GM18870 (cell line): ENCODE results near the gene MRPL21.

Experiments used
- ATAC-seq: cut with Tn5 transposase; IDR thresholded peaks from one replicate; pipeline ENCODE4 v1.9.1; 2021; ENCODE audit warnings: moderate library complexity; ENCODE audit not compliant: unreplicated experiment

MRPL21 gene

GRCh38 chr11:68903288-68904247 lies at the start of gene MRPL21, which contains the start of gene IGHMBP2:
Gene MRPL21, minus strand, starts transcription at chr11:68903832. Its CDS starts 22 bp downstream, at chr11:68903810.
Gene IGHMBP2, plus strand, starts transcription at chr11:68903891. Its CDS starts 62 bp downstream, at chr11:68903953.
- ATAC-seq, result peak; percentile 75

- ATAC-seq, result no peak
These were observed 47.1 kb upstream of the MRPL21 start for GRCh38 chr11:68950762-68951161.

GRCh38 chr11:68950270-68950669 lies 46.6 kb upstream of the MRPL21 start:
- no peak for ATAC-seq

DNA sequence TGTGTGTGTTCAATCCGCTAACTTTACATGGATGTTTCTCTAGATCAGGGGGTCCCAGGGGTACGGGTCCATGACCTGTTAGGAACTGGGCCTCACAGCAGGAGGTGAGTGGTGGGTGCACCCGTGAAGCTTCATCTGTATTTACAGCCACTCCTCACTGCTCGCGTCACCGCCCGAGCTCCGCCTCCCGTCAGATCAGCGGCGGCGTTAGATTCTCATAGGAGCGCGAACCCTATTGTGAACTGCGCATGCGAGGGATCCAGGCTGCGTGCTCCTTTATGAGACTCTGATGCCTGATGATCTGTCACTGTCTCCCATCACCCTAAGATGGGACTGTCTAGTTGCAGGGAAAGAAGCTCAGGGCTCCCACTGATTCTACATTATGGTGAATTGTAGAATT lies 45.3 kb upstream of the MRPL21 start:
- no peak for ATAC-seq

- ATAC-seq, result no peak
These were observed 44.9 kb upstream of the MRPL21 start for GRCh38 chr11:68948496-68948895.

DNA sequence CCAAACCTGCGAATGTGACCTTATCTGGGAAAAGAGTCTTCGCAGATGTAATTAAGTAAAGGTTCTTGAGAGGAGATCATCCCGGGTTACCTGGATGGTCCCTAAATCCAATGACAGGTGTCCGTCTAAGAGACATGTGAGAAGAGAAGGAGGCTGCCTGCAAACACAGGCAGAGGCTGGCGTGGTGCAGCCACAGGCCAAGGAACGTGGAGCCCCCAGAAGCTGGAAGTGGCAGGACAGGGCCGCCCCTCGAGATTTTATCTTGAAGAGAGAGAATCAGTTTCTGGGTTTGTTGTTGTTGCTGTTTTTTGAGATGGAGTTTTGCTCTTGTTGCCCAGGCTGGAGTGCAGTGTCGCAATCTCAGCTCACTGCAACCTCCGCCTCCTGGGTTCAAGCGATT lies 43.5 kb upstream of the MRPL21 start:
- no peak for ATAC-seq

DNA sequence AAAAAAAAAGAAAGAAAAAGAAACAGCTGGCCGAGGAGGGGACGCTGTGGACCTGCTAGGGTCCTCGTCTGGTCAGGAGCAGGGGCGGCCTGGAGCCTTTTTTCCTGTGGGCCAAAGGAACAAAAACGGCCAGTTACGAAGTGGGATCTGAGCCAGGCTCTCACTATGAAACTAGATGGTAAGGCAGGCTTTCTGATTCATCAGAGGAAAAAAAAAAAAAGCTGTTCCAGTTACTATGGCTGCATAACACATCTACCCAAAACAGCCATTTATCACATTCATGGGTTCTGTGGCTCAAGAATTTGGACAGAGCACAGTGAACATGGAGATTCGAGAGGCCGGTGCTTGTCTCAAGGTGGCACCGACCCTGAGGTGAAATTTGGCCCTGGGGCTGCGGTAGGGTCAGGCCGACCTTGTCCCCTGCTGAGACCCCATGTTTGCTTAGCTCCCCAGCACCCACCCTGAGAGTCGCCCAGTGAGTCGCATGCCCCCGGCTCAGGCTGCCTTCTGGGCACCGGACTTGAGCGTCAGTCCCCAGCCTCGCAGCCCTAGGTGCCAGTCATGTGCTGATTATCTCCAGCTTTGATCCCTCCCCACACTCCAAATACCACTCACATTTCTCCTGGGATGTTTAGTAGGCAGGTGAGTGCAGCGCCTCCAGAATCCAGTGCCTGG lies 42.9 kb upstream of the MRPL21 start:
- ATAC-seq, result no peak

- ATAC-seq, result no peak
These were observed 39.2 kb upstream of the MRPL21 start for GRCh38 chr11:68942751-68943271.

GRCh38 chr11:68942095-68942620 lies 38.5 kb upstream of the MRPL21 start:
- ATAC-seq, result no peak

- ATAC-seq, result no peak
These were observed 37.9 kb upstream of the MRPL21 start for GRCh38 chr11:68941324-68942094.

GRCh38 chr11:68940651-68941323 lies 37.2 kb upstream of the MRPL21 start:
- ATAC-seq, result no peak

- ATAC-seq, result no peak
These were observed 36.2 kb upstream of the MRPL21 start for GRCh38 chr11:68939583-68940555.

- ATAC-seq, result no peak
These were observed 35.4 kb upstream of the MRPL21 start for GRCh38 chr11:68938816-68939582.

GRCh38 chr11:68938088-68938487 lies 34.5 kb upstream of the MRPL21 start:
- ATAC-seq, result no peak

DNA sequence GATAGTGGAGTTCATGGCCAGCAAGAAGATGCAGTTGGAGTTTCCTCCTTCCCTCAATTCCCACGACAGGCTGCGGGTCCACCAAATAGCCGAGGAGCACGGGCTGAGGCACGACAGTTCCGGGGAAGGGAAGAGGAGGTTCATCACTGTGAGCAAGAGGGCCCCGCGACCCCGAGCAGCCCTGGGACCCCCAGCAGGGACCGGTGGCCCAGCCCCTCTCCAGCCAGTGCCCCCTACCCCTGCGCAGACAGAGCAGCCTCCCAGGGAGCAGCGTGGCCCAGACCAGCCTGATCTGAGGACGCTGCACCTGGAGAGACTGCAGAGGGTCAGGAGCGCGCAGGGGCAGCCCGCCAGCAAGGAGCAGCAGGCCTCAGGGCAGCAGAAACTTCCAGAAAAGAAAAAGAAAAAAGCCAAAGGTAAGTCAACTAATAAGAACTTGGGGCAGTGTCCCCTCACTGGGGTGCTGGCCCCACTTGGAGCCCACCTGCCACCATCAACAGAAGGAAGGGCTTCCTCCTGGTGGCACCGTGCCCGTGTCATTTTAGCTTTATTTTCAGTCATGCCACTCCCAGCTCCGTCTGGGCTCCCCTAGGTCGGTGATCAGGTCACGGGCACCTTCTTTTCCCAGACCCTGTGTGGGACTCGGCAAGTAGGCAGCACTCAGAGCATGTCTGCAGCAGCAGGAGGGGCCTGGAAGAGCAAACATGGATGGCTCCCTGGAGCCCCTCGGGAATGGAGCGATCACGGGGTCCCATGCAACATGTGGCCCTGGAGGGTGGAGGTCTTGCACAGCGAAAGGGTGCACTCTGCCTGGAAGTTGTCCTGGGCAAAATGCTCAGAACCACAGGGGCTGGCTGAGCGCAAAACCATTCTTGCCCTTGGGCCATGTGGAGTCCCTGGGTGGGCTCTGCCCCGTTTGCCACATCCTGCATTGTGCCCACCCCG lies 33.3 kb upstream of the MRPL21 start:
- no peak for ATAC-seq

GRCh38 chr11:68936358-68936636 lies 32.7 kb upstream of the MRPL21 start:
- ATAC-seq, result no peak
